IPS-18a (cell line): ENCODE data around the gene CFAP410.

Experiments
- H3K27ac ChIP-seq: one replicate; pipeline ENCODE4 v1.5.1; 2013; ENCODE audit warnings: low read length
- H3K27me3 ChIP-seq: one replicate; pipeline ENCODE4 v1.6.1; 2013; ENCODE audit warnings: mild to moderate bottlenecking, low read length; ENCODE audit not compliant: control insufficient read depth, insufficient read depth
- H3K36me3 ChIP-seq: one replicate; pipeline ENCODE4 v1.6.1; 2013; ENCODE audit warnings: low read depth, low read length; ENCODE audit not compliant: control insufficient read depth
- H3K4me1 ChIP-seq: one replicate; pipeline ENCODE4 v1.6.1; 2013; ENCODE audit warnings: low read depth, low read length; ENCODE audit not compliant: control insufficient read depth
- H3K4me3 ChIP-seq: one replicate; pipeline ENCODE4 v1.5.1; 2013; ENCODE audit warnings: low read length
- H3K9ac ChIP-seq: one replicate; pipeline ENCODE4 v1.6.1; 2013; ENCODE audit warnings: mild to moderate bottlenecking, low read length, moderate library complexity
- H3K9me3 ChIP-seq: one replicate; pipeline ENCODE4 v1.6.1; 2013; ENCODE audit warnings: low read depth, low read length; ENCODE audit not compliant: control insufficient read depth

Gene CFAP410

GRCh38 chr21:44317241-44317782 is 21.9 kb downstream of the CFAP410 start:
- Histone ChIP-seq H3K36me3 (no peaks in the 10 kb centered on the region), H3K4me3 (no peak overlapping the region), H3K27me3 (no peaks in the 10 kb centered on the region), H3K4me1 (no peaks in the 10 kb centered on the region), H3K27ac (no peak overlapping the region), H3K9me3 (no peaks in the 10 kb centered on the region), H3K9ac (no peak overlapping the region)

GRCh38 chr21:44316277-44316900 is 22.8 kb downstream of the CFAP410 start:
- Histone ChIP-seq H3K9ac (no peak overlapping the region), H3K27ac (no peak overlapping the region), H3K27me3 (no peaks in the 10 kb centered on the region), H3K9me3 (no peaks in the 10 kb centered on the region), H3K36me3 (peaks cover under 1% of the 10 kb centered on the region), H3K4me1 (no peaks in the 10 kb centered on the region), H3K4me3 (no peak overlapping the region)

GRCh38 chr21:44315691-44316203 is 23.4 kb downstream of the CFAP410 start:
- H3K27ac ChIP-seq = no peak overlapping the region
- no peaks in the 10 kb centered on the region for H3K9me3 ChIP-seq
- no peak overlapping the region for H3K4me3 ChIP-seq
- no peak overlapping the region for H3K9ac ChIP-seq
- no peaks in the 10 kb centered on the region for H3K4me1 ChIP-seq
- no peaks in the 10 kb centered on the region for H3K27me3 ChIP-seq
- H3K36me3 ChIP-seq = peaks cover 7% of the 10 kb centered on the region

- H3K4me3 ChIP-seq = no peak overlapping the region
- H3K36me3 ChIP-seq = peaks cover 7% of the 10 kb centered on the region
- no peaks in the 10 kb centered on the region for H3K27me3 ChIP-seq
- no peaks in the 10 kb centered on the region for H3K9me3 ChIP-seq
- H3K4me1 ChIP-seq = no peaks in the 10 kb centered on the region
- no peak overlapping the region for H3K9ac ChIP-seq
- H3K27ac ChIP-seq = no peak overlapping the region
Observed at GRCh38 chr21:44314561-44314960, 24.6 kb downstream of the CFAP410 start.

GRCh38 chr21:44314128-44314527 is 25.1 kb downstream of the CFAP410 start:
- Histone ChIP-seq H3K36me3 (peaks cover 7% of the 10 kb centered on the region), H3K4me3 (no peak overlapping the region), H3K9ac (no peak overlapping the region), H3K27ac (no peak overlapping the region), H3K9me3 (no peaks in the 10 kb centered on the region), H3K4me1 (no peaks in the 10 kb centered on the region), H3K27me3 (no peaks in the 10 kb centered on the region)

DNA sequence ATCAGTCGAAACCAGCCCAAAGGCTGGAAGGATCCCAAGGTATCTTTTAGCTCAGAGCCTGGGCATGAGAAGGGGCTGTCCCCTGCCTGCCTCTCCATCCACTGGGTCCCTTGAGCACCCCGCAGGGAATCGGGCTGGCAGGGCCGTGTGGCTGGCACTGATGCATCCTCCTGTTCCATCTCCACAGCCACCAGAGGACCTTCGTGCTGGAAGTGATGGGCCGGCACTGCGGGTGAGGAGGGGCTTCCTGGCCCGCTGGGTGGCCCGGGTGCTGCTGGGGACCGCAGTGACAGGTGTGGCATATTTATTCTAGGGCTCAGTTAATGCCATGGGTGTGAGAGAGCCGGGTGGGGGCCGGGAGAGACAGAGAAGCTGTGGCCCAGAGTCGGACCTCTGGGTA is 25.7 kb downstream of the CFAP410 start:
- Histone ChIP-seq H3K27ac (no peak overlapping the region), H3K36me3 (peaks cover 7% of the 10 kb centered on the region), H3K4me1 (no peaks in the 10 kb centered on the region), H3K9ac (no peak overlapping the region), H3K27me3 (no peaks in the 10 kb centered on the region), H3K4me3 (no peak overlapping the region), H3K9me3 (no peaks in the 10 kb centered on the region)

- peaks cover 7% of the 10 kb centered on the region for H3K36me3 ChIP-seq
Observed at GRCh38 chr21:44312716-44313115, 26.5 kb downstream of the CFAP410 start.

GRCh38 chr21:44312089-44312488 is 27.1 kb downstream of the CFAP410 start:
- Histone ChIP-seq H3K36me3 (peaks cover 7% of the 10 kb centered on the region), H3K9ac (no peak overlapping the region), H3K27me3 (no peaks in the 10 kb centered on the region), H3K9me3 (no peaks in the 10 kb centered on the region), H3K4me1 (no peaks in the 10 kb centered on the region), H3K4me3 (no peak overlapping the region), H3K27ac (no peak overlapping the region)

More at GRCh38 chr21:44312716-44313115, 26.5 kb downstream of the CFAP410 start:
- Histone ChIP-seq H3K4me1 (no peaks in the 10 kb centered on the region), H3K27ac (no peak overlapping the region), H3K9me3 (no peaks in the 10 kb centered on the region), H3K27me3 (no peaks in the 10 kb centered on the region), H3K4me3 (no peak overlapping the region), H3K9ac (no peak overlapping the region)

GRCh38 chr21:44310628-44311507 is 28.3 kb downstream of the CFAP410 start:
- Histone ChIP-seq H3K9me3 (no peaks in the 10 kb centered on the region), H3K36me3 (peaks cover 7% of the 10 kb centered on the region), H3K4me1 (no peaks in the 10 kb centered on the region), H3K4me3 (no peak overlapping the region), H3K27ac (no peak overlapping the region), H3K27me3 (no peaks in the 10 kb centered on the region), H3K9ac (no peak overlapping the region)

DNA sequence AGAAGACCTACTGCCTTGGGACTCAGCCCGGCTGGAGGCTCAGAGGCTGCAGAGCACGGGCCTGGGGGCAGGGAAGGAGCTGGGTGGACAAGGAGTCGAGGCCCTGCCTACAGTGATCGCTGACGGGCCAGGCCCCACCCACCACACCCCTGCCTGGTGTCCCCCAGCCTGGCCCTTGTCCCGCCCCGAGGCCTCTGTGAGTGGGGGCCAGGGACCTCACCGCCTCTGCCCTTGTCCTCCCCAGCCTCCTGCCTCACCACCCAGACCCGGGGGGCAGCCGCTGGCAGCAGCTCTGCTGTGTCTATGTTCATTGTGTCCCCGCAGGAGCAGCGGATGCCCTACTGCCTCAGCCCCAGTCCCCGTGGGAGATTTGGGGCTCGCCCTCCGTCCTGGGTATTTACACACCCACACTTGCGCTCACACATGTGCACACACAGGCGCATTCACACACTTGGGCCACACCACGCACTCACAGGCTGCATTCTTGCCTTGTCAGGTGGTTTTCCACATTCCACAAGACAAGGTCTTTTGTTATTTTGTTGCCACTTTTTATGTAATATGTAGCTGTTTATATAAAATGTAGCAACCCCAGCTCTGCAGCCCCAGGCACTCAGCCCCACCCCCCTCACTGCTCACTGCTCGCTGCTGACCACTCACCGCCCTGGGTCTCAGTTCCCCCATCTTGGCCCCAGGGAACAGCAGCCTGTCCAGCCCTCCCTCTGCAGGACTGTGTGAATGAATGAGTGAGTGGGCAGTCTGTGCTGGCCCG is 32.1 kb downstream of the CFAP410 start:
- Histone ChIP-seq H3K36me3 (peaks cover 7% of the 10 kb centered on the region), H3K4me1 (no peaks in the 10 kb centered on the region), H3K9ac (no peak overlapping the region), H3K27me3 (no peaks in the 10 kb centered on the region), H3K27ac (no peak overlapping the region), H3K9me3 (no peaks in the 10 kb centered on the region), H3K4me3 (no peak overlapping the region)

DNA sequence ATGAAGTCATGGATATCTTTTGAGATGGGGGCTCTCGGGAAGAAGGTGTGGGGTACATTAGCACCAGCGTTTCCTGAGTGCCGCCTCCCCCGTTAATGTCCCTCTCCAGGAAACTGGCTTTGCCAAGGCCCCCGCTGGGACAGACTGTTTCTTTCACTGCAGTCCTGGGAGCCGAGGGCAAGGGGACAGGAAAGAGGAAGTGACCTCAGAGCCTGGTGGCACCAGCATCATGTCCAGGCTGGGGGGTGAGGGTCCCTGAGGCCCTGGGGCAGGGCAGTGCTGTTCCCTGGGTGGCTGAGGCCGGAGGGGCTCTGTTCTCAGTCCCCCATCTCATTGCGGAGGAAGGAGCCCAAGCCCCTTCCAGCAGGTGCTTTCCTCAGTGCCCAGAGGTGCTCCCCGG is 33.5 kb downstream of the CFAP410 start:
- Histone ChIP-seq H3K27ac (no peak overlapping the region), H3K36me3 (no peaks in the 10 kb centered on the region), H3K4me1 (no peaks in the 10 kb centered on the region), H3K9ac (no peak overlapping the region), H3K4me3 (no peak overlapping the region), H3K9me3 (no peaks in the 10 kb centered on the region), H3K27me3 (no peaks in the 10 kb centered on the region)
